SKM-1 (cell line): ENCODE results near the gene MRO.
"Not testable (repeated sequence)": the region's sequence is repeated elsewhere in the genome, so short reads cannot be mapped to it uniquely, and the experiment has no call there.

Experiments used
- DNase-seq: peaks from one replicate; lab custom pipeline; 2025; ENCODE audit not compliant: unreplicated experiment; lab: John Stamatoyannopoulos, UW

MRO gene

GRCh38 chr18:50836521-50836957 is 16.7 kb upstream of the MRO start:
- DNase-seq: peak; percentile 35

- DNase-seq: not testable (repeated sequence)
Measured at GRCh38 chr18:50833496-50833895, 13.7 kb upstream of the MRO start.

DNA sequence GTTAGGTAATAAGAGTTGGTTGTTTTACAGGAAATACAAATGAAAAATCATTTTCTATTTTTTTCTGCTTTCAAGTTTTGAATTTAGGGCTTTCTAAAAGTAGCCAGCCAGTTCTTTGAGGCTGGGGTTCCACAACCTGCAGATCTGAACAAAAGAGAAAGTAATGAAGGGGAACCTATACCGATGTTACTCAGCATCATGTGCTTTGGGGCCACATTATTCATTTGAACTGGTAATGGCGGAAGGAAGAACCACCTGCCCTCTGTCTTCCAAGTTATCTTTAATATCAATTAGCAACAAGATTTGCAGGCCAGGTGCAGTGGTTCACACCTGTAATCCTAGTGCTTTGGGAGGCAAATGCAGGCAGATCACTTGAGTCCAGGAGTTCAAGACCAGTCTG is 12.9 kb upstream of the MRO start:
- no peak for DNase-seq

DNA sequence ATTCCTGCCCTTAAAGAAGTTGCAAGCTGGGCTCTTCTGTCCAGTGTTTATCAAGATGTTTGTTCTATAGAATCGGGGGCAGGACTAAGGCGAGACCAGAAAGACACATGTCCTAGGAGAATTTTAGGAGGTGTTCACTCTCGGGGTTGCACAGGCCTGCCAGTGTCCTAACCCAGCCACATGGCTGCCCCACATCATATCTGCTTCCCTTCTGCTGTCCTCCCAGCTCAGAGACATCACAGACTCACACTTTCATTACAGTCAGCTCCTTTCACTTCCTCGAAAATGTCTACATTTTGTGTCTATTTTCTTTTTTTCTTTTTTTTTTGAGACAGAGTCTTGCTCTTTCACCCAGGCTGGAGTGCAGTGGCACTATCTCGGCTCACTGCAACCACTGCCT is 10.7 kb upstream of the MRO start:
- DNase-seq: no peak

- DNase-seq: no peak
Measured at GRCh38 chr18:50829644-50830043, 9.8 kb upstream of the MRO start.

DNA sequence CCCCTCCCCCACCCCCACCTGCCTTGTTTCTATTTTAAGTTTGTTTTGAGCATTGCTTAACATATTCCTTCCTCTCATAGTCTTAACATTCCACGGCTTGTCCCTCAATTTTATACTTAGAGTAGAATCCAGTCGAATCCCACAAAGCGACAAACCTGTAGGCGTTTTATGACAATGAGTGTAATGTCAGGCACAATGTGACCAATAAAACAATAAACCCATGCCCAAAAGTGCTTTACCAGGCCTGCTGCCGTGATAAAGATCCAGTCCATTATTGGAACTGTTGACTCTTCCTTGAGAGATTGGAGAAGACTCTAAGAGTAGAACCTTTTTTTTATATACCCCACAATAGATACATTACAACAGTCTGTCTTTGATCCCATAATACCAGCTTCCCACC is 6.2 kb upstream of the MRO start:
- DNase-seq: no peak

- DNase-seq: no peak
Measured at GRCh38 chr18:50825621-50826020, 5.8 kb upstream of the MRO start.

- DNase-seq: no peak
Measured at GRCh38 chr18:50822756-50823155, 2.9 kb upstream of the MRO start.

GRCh38 chr18:50820901-50821520 is 1.2 kb upstream of the MRO start:
- peak; percentile 79 for DNase-seq

DNA sequence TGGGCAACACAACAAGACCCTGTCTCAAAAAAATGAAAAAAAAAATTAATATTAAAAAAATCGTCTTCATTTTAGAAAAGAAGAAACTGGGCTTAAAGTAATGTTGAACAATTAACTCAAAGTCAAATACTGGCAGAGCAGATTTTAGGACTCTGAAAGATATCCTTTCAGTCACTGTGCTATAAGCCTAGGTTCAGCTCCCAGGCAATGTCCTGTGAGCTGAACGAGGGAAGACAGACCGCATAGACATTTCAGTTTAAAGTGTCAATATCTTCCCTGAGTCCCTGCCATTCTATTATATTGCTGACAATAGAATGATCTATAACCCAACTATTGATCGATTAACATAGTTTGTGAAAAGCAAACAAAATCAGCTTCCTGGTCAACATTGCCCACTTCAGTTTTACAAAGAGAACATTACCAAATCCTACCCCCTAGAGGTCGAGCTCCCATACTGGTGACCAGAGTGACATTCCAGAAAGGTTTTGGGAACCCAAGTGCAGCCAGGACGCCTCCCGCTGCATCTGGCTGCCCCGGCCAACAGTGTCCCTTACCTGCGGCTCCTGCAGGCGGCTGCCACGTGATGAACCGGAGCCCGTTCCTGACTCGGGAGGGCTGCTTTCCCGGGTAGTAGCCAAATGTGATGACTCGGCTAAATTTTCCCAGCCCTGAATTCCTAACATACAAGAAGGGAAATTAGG is 639 bp downstream of the MRO start:
- DNase-seq: no peak

GRCh38 chr18:50816419-50817166 is 3.2 kb downstream of the MRO start:
- no peak for DNase-seq

GRCh38 chr18:50814395-50814794 is 5.4 kb downstream of the MRO start:
- no peak for DNase-seq

DNA sequence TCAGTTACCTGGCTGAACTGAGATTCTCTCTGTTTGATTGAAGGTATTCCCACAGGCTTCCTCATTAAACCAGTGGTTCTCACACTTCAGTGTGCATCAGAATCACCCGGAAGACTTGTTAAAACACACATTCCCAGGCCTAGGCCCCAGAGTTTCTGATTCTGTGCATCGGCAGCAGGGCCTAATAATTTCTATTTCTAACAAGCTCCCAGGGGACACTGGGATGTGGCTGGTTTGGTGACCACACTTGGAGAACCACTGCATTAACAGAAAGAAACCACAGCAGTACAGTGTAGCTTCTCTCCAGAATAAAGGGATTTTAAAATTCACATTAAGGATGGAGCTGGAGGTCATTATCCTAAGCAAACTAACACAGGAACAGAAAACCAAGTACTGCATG is 6.5 kb downstream of the MRO start:
- no peak for DNase-seq

GRCh38 chr18:50812834-50813233 is 7.0 kb downstream of the MRO start:
- DNase-seq: no peak

GRCh38 chr18:50807176-50807575 is 12.6 kb downstream of the MRO start:
- DNase-seq: no peak

DNA sequence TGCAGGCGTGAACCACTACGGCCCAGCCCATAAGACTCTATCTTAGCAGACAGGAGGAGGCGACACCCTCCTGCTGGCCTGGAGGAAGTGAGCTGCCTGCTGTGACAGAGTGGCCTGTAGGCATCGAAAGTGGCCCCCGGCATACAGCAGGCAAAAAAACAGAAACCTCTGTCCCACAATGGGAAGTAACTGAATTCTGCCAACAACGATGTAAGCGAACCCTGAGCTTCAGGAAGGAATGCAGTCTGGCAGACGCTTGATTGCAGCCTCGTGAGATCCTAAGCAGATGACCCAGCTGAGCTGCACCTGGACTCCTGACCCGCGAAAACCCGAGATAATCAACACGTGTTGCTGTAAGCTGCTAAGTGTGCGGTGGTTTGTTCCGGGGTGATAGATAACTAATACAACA is 13.6 kb downstream of the MRO start:
- DNase-seq: no peak

GRCh38 chr18:50805732-50806131 is 14.1 kb downstream of the MRO start:
- no peak for DNase-seq

DNA sequence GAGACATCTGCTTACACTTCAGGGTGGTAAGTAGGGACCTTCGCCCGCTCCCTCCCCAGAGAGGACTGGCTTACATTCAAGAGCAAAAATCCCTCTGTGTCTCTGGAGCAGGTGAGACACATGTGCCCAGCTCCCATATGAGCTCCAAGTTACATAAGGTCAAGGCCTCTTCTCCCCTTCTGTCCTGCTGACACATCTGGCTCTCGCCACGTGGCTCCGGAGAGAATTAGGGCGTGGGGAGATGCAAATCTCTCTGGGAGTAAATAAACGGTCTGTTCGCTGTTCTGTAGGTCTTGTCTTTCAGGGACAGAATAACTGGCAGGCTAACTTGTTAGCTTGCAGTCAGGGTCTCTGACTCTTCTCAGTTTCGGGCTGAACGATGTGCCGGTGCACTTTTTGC is 16.2 kb downstream of the MRO start:
- DNase-seq: no peak

- no peak for DNase-seq
Measured at GRCh38 chr18:50802141-50802540, 17.7 kb downstream of the MRO start.

DNA sequence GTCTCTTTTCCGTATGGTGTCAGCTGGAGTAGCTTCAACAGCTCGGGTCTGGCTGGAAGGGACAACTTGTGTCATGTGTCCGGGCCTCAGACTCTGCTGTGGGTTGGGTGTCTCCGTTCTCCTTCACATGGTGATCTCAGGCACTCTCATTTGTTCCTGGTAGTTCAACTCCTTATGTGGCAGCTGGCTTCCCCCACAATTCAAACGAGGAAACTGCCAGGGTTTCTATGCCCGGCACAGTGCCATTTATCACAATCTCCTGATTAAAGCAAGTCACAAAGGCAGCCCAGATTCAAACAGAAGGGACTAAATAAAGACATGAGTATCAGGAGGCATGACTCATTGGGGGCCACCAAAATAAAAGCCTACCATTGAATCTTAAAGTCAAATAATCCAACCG is 22.7 kb downstream of the MRO start:
- no peak for DNase-seq

DNA sequence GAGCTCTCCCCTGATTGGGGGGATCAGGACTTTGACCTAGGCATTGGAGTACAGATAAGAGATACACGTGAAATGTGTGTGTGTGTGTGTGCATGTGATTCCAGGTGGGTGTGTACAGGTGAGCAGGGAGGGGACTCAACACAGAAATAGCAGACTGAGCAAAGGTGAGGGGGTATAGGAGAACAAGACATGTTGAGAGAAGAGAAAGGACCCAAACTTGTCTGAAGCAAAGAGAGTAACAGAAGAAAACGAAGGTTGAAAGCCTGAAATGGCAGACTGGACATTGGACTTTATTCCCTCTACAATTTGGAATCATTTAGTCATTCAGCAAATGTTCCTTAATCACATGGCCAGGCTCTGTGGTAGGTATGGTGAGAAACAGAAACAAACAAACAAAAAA is 23.3 kb downstream of the MRO start:
- no peak for DNase-seq
